ENCODE data around the gene CDCP1. TPM values are rescaled to one million over a fixed set of nuclear protein-coding genes. Genes with fewer than 3 reads are reported as not detected.

The CDCP1 gene
- total RNA-seq, 1 donor from 2014 or later, result not detected

DNA sequence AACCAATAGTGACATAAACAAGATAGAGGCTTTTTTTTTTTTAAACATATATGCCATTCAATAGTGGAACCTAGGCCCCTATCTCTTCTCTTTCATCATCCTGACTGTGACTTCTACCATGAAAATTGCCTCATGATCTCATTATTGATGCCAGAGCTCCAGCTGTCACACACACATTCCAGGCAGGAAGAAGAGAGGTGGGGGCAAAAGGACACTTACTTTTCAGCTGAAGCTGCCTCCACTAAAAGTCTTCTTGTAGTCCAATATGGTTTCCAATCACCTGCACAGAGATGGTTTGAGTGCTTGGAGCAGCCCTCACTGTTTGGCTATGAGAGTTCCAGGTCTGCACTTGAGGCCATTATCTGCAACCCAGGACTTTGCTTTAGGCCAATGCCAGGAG is 75.1 kb downstream of the CDCP1 start:
- H3K4me1 Mint-ChIP-seq, result peaks cover 7% of the 10 kb centered on the region
- H3K36me3 Mint-ChIP-seq (ENCODE audit: low read depth), result no peaks in the 10 kb centered on the region
- no peak for DNase-seq (ENCODE audit: low read depth, low spot score)
- TF ChIP-seq, protein P1, sequence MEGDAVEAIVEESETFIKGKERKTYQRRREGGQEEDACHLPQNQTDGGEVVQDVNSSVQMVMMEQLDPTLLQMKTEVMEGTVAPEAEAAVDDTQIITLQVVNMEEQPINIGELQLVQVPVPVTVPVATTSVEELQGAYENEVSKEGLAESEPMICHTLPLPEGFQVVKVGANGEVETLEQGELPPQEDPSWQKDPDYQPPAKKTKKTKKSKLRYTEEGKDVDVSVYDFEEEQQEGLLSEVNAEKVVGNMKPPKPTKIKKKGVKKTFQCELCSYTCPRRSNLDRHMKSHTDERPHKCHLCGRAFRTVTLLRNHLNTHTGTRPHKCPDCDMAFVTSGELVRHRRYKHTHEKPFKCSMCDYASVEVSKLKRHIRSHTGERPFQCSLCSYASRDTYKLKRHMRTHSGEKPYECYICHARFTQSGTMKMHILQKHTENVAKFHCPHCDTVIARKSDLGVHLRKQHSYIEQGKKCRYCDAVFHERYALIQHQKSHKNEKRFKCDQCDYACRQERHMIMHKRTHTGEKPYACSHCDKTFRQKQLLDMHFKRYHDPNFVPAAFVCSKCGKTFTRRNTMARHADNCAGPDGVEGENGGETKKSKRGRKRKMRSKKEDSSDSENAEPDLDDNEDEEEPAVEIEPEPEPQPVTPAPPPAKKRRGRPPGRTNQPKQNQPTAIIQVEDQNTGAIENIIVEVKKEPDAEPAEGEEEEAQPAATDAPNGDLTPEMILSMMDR (conservative IDR thresholded peaks at IDR 0.05), result no peak
- no peaks in the 10 kb centered on the region for H3K9me3 Mint-ChIP-seq
- H3K27me3 Mint-ChIP-seq (ENCODE audit: low read depth), result no peaks in the 10 kb centered on the region
- no peak overlapping the region for H3K27ac Mint-ChIP-seq (ENCODE audit: unreplicated experiment)
- H3K4me3 Mint-ChIP-seq, result no peak overlapping the region

DNA sequence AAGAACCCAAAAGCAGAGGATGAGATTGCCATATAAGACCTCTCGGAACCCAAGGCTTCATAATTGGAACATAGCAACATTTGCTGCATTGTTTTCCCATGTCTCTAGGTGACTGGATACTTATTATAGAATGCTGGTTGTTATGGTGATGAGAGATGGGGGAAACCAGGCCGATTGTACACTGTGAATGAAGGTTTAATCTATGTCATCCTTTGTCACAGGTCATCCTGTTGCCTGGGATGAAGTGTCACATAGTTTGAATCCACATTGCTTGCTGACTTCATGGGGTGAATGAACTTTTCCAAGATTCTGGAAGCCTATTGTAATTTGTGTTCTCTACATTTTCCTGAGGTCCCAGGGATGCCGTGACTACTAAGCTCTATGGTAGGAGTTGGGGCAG is 78.2 kb downstream of the CDCP1 start:
- no peaks in the 10 kb centered on the region for H3K36me3 Mint-ChIP-seq (ENCODE audit: low read depth)
- no peaks in the 10 kb centered on the region for H3K27me3 Mint-ChIP-seq (ENCODE audit: low read depth)
- TF ChIP-seq, protein P1 (conservative IDR thresholded peaks at IDR 0.05), result no peak
- H3K9me3 Mint-ChIP-seq, result no peaks in the 10 kb centered on the region
- H3K4me1 Mint-ChIP-seq, result peaks cover 5% of the 10 kb centered on the region
- no peak overlapping the region for H3K27ac Mint-ChIP-seq (ENCODE audit: unreplicated experiment)
- H3K4me3 Mint-ChIP-seq, result no peak overlapping the region
- no peak for DNase-seq (ENCODE audit: low read depth, low spot score)

DNA sequence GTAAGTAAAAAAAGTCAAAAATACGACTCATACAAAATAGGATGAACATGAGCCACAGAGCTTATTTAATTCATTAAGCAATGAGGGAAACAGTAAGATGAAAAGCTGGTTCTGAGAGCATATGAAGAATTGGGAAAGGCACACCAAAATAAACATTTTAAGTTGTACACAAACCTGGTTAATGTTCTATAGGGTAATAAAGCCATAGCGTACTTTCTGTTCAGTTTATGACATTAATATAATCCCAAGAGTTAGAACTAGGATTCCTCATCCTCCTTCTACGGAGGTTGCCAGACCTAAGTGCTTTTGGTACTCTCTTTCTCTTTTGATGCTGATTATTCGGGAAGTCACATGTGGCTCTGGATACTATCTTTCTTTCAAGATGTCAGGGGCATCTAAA is 78.7 kb downstream of the CDCP1 start:
- Mint-ChIP-seq H3K27ac (ENCODE audit: unreplicated experiment) (no peak overlapping the region), H3K4me1 (peaks cover 5% of the 10 kb centered on the region), H3K36me3 (ENCODE audit: low read depth) (no peaks in the 10 kb centered on the region), H3K9me3 (no peaks in the 10 kb centered on the region), H3K4me3 (no peak overlapping the region), H3K27me3 (ENCODE audit: low read depth) (no peaks in the 10 kb centered on the region)
- DNase-seq (ENCODE audit: low read depth, low spot score), result no peak
- TF ChIP-seq, protein P1 (conservative IDR thresholded peaks at IDR 0.05), result no peak

DNA sequence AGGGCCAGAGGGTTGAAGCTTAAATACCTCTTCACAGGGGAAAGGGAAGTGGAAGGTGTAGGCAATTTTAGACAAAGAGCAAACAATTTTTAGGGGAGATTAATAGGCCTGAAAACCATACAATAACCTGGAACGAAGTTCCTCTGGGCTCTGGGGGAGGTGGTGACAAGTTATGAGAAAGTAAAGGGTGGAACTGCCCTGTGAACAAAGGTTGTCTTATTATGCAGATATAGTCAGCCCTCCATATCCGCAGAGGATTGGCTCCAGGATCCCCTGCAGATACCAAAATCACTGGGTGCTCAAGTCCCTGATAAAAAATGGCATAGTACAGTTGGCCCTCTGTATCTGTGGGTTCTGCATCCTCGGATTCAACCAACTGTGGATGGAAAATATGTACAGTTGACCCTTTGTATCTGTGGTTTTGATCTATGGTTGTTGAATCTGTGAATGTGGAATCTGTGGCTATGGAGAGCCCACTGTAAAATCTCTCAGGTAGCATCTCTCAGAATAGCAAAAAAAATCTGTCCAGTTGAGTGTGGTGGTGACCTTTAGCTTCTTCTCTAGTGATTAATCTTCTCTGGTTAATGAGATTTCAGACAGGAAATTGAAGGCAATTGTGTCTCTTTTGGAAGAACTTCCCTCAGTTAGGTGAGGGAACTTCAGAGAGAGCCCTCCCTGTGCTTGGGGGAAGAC is 79.9 kb downstream of the CDCP1 start:
- H3K36me3 Mint-ChIP-seq (ENCODE audit: low read depth), result no peaks in the 10 kb centered on the region
- TF ChIP-seq, protein P1 (conservative IDR thresholded peaks at IDR 0.05), result no peak
- H3K27ac Mint-ChIP-seq (ENCODE audit: unreplicated experiment), result no peak overlapping the region
- H3K27me3 Mint-ChIP-seq (ENCODE audit: low read depth), result no peaks in the 10 kb centered on the region
- H3K4me1 Mint-ChIP-seq, result peaks cover 5% of the 10 kb centered on the region
- no peak for DNase-seq (ENCODE audit: low read depth, low spot score)
- no peak overlapping the region for H3K4me3 Mint-ChIP-seq
- no peaks in the 10 kb centered on the region for H3K9me3 Mint-ChIP-seq

DNA sequence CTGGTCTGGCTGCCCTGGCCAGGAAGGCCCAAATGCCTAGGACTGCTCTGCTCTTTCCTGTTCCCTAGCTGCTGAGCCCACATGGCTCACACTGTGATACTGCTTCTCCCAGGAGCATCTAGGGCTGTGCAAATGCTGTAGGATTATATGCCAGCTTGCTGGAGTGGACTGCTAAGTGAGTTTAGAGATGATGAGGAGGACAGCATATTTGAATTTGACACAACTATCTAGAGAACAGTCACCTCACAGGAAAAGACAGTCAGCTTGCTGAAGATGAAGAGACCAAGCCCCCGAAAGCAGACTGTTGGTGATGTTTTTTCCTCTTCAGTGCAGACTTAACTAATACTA is 80.8 kb downstream of the CDCP1 start:
- TF ChIP-seq, protein P1 (conservative IDR thresholded peaks at IDR 0.05), result no peak
- no peak for DNase-seq (ENCODE audit: low read depth, low spot score)
- no peaks in the 10 kb centered on the region for H3K36me3 Mint-ChIP-seq (ENCODE audit: low read depth)
- peaks cover 10% of the 10 kb centered on the region for H3K4me1 Mint-ChIP-seq
- no peaks in the 10 kb centered on the region for H3K9me3 Mint-ChIP-seq
- no peak overlapping the region for H3K27ac Mint-ChIP-seq (ENCODE audit: unreplicated experiment)
- H3K27me3 Mint-ChIP-seq (ENCODE audit: low read depth), result no peaks in the 10 kb centered on the region
- H3K4me3 Mint-ChIP-seq, result no peak overlapping the region

All from neural crest cell (in vitro differentiated cells).